ENCODE results near the gene ZFP36L1.

Gene ZFP36L1

DNA sequence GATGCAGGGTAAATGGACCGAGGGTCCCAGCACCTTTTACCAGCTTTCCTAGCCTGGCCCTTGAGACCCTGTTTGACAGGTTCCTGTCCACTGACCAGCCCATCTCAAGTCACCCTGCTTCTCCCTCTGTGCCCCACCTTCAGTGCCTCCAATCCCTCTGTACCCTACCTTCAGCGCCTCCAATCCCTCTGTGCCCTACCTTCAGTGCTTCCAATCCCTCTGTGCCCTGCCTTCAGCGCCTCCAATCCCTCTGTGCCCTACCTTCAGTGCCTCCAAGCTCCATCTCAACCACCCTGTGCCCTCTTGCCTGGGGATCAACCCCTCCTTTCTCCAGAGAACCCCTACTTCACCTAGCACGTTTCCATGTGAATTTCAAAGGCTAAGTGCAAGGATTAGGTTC is 54.3 kb downstream of the ZFP36L1 start:
- DNase-seq (ENCODE audit: low spot score), result no peak

All from hematopoietic multipotent progenitor cell treated with erythropoietin and hydrocortisone succinate and interleukin-3 and kit ligand, for 17 days (in vitro differentiated cells).